ENCODE data around the gene ANKRD49. TPM values are rescaled to one million over a fixed set of nuclear protein-coding genes. Genes with fewer than 3 reads are reported as not detected.

The ANKRD49 gene
- total RNA-seq, 1 donor from 2014 or later: 15.0 TPM

DNA sequence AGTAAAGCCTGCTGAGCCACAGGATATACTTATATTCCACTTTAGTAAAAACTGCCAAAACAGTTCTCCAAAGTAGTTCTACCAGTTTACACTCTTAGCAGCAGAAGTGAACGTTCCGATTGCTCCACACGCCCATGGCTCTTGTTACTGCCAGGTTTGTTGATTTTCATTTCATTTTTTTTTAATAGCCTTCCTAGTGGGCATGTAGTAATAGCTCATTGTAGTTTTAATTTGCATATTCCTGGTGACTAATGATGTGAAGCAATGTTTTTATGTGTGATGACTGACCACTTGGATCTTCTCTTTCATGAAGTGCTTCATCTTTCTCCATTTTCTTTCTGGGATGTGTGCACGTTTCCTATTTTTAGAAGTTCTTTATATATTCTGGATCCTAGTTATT, 13.7 kb downstream of the ANKRD49 start:
- peaks cover 6% of the 10 kb centered on the region for H3K4me1 Mint-ChIP-seq (ENCODE audit: unreplicated experiment)
- peaks cover 7% of the 10 kb centered on the region for H3K27me3 Mint-ChIP-seq
- H3K9me3 Mint-ChIP-seq: no peaks in the 10 kb centered on the region
- no peak overlapping the region for H3K4me3 Mint-ChIP-seq
- no peak overlapping the region for H3K27ac Mint-ChIP-seq
- no peak for DNase-seq (ENCODE audit: extremely low spot score, unreplicated experiment)
- TF ChIP-seq, protein P1, sequence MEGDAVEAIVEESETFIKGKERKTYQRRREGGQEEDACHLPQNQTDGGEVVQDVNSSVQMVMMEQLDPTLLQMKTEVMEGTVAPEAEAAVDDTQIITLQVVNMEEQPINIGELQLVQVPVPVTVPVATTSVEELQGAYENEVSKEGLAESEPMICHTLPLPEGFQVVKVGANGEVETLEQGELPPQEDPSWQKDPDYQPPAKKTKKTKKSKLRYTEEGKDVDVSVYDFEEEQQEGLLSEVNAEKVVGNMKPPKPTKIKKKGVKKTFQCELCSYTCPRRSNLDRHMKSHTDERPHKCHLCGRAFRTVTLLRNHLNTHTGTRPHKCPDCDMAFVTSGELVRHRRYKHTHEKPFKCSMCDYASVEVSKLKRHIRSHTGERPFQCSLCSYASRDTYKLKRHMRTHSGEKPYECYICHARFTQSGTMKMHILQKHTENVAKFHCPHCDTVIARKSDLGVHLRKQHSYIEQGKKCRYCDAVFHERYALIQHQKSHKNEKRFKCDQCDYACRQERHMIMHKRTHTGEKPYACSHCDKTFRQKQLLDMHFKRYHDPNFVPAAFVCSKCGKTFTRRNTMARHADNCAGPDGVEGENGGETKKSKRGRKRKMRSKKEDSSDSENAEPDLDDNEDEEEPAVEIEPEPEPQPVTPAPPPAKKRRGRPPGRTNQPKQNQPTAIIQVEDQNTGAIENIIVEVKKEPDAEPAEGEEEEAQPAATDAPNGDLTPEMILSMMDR (conservative IDR thresholded peaks at IDR 0.05): no peak
- no peaks in the 10 kb centered on the region for H3K36me3 Mint-ChIP-seq

DNA sequence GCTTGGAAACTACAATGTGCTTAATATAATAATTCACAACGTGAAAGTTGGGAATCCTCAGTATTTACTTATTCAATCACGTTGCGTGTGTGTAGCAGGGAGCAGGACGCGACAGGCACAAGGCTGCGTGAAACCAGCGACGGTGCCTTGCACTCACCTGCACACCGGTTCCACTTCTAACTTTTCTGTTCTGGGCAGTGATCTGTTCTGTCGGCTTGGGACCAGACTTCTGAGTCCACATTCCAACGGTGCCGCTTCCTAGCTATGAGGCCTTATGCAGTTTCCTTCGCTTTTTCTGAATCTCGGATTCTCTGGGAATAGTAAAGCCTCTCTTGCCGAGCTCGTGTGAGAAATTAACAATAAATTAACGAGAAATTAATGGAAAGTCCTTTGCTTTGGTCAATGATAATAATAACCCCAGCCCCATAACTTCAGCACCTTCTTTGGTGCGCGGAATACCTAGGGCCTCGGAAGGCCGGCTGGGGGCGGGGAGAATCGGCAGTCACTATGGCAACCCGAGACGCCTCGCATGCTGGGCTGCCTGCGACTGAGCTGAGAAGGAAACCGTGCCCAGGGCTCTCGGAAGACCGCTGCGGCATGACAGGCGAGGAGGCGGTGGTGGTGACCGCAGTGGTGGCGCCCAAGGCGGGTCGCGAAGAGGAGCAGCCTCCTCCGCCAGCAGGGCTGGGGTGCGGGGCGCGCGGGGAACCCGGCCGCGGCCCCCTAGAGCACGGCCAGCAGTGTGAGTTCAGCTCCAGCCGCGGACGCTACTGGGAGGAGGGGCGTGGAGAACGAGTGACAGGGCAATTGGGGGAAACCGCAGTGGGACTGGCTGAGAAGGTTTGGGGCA, 18.4 kb downstream of the ANKRD49 start, which contains the start of gene C11orf97:
TSS of gene C11orf97 (plus strand) at position 530 of the 850 bp plus-strand sequence. CDS start at position 598, 68 bp downstream.
- peak; percentile 80 for DNase-seq (ENCODE audit: extremely low spot score, unreplicated experiment)
- Mint-ChIP-seq H3K9me3 (no peaks in the 10 kb centered on the region), H3K27ac (no peak within 1 kb of the TSS), H3K36me3 (no peaks in the 10 kb centered on the region), H3K4me1 (ENCODE audit: unreplicated experiment) (peaks cover 6% of the 10 kb centered on the region), H3K4me3 (peak within 1 kb of the TSS; percentile 90), H3K27me3 (peaks cover 24% of the 10 kb centered on the region)
- TF ChIP-seq, protein P1 (conservative IDR thresholded peaks at IDR 0.05): no peak

DNA sequence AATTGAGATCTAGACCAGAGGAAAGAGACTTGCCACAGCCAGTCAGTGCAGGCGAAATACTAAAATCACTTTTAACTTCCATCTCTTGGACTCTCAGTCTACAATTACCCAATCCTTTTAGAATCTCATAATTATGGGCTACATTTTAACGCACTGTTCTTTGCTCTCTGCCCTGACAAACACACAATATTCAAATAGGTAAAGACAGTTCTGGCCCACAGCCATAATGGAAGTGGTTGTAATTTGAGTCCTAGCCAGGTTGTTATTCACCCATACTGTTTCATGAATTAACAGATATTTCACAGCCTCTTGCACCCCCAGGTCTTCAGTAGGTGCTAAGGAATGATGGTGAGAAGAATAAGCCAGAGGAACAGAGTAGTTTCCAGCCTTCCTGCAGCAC, 19.3 kb downstream of the ANKRD49 start:
- TF ChIP-seq, protein P1 (conservative IDR thresholded peaks at IDR 0.05): no peak
- Mint-ChIP-seq H3K4me1 (ENCODE audit: unreplicated experiment) (peaks cover 6% of the 10 kb centered on the region), H3K27ac (no peak overlapping the region), H3K36me3 (no peaks in the 10 kb centered on the region), H3K4me3 (peak overlapping the region; percentile 90), H3K9me3 (no peaks in the 10 kb centered on the region), H3K27me3 (peaks cover 24% of the 10 kb centered on the region)
- DNase-seq (ENCODE audit: extremely low spot score, unreplicated experiment): no peak

DNA sequence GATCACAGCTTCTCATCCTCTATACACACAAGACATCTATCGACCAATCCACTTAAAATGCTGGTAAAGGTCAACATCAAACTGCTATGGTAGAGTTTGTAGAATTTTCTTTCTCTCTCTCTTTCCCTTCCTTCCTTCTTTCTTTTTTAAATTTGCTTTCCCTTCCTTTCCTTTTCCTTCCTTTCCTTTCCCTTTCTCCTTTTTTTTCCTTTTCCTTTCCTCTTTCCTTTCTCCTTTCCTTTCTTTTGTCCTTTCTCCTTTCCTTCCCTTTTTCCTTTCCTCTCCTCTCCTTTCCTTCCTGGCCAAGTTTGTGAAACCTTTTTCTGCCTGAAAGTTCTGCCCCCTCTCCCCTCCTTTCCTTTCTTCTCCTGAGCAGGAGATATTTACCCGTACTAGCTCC, 21.6 kb downstream of the ANKRD49 start:
- H3K4me3 Mint-ChIP-seq: no peak overlapping the region
- no peak for DNase-seq (ENCODE audit: extremely low spot score, unreplicated experiment)
- TF ChIP-seq, protein P1 (conservative IDR thresholded peaks at IDR 0.05): no peak
- H3K4me1 Mint-ChIP-seq (ENCODE audit: unreplicated experiment): peaks cover 6% of the 10 kb centered on the region
- H3K27ac Mint-ChIP-seq: no peak overlapping the region
- H3K27me3 Mint-ChIP-seq: peaks cover 24% of the 10 kb centered on the region
- H3K9me3 Mint-ChIP-seq: no peaks in the 10 kb centered on the region
- H3K36me3 Mint-ChIP-seq: no peaks in the 10 kb centered on the region

DNA sequence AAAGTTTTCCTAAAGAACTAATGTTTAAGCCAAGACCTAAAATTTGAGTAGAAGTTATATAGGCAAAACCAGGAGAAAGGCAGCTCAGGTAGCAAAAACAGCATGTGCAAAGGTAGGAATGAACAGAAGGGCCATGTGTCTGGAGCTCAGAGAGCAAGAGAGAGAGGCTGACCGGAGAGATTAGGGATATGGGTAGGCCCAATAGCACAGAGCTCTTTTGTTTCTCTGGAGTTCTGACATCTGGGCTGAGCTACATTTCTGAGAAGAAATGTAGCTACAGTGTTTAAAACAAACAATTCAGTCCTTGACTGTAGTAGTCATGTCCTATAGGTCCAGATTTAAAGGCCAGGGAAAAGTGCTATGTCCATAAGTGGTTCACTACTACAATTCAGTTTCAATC, 22.9 kb downstream of the ANKRD49 start:
- Mint-ChIP-seq H3K27ac (no peak overlapping the region), H3K9me3 (no peaks in the 10 kb centered on the region), H3K4me1 (ENCODE audit: unreplicated experiment) (peaks cover 6% of the 10 kb centered on the region), H3K4me3 (no peak overlapping the region), H3K27me3 (peaks cover 23% of the 10 kb centered on the region), H3K36me3 (no peaks in the 10 kb centered on the region)
- no peak for DNase-seq (ENCODE audit: extremely low spot score, unreplicated experiment)
- TF ChIP-seq, protein P1 (conservative IDR thresholded peaks at IDR 0.05): no peak
